WTC11 (cell line): ENCODE data around the gene C1QBP. TPM values are rescaled to one million over a fixed set of nuclear protein-coding genes. Genes with fewer than 3 reads are reported as not detected.

Experiments used
- ATAC-seq: fragments of 200-7000 bp; cut with Tn5 transposase; 2 replicates; pipeline ENCODE4 v1.10.0; 2021; ENCODE audit warnings: mild to moderate bottlenecking, moderate library complexity
- CTCF ChIA-PET: fragments of 300-600 bp; sonication (Branson Sonifier 250); formaldehyde crosslinking; loops from one replicate; lab custom pipeline; 2021; ENCODE audit warnings: antibody characterized with exemption; lab: Charles Lee
- POLR2A ChIA-PET: fragments of 350-600 bp; sonication (Branson Sonifier 250); formaldehyde crosslinking; loops from one replicate; lab custom pipeline; 2021; ENCODE audit warnings: antibody characterized with exemption; lab: Charles Lee
- DNase-seq: peaks from one replicate; pipeline ENCODE4 v3.0.0; 2021; ENCODE audit warnings: low spot score
- H3K27ac Mint-ChIP-seq: 2 replicates; pipeline ENCODE4 v1.8.0; 2021; ENCODE audit warnings: mixed read lengths
- H3K27me3 Mint-ChIP-seq: 2 replicates; pipeline ENCODE4 v1.8.0; 2021; ENCODE audit warnings: low read depth, mild to moderate bottlenecking, moderate library complexity, mixed read lengths
- H3K36me3 Mint-ChIP-seq: 2 replicates; pipeline ENCODE4 v1.8.0; 2021; ENCODE audit warnings: mixed read lengths
- H3K4me1 Mint-ChIP-seq: 2 replicates; pipeline ENCODE4 v1.8.0; 2022; ENCODE audit warnings: mixed read lengths
- H3K4me3 Mint-ChIP-seq: 2 replicates; pipeline ENCODE4 v1.8.0; 2021; ENCODE audit warnings: mild to moderate bottlenecking, moderate library complexity, mixed read lengths
- H3K9me3 Mint-ChIP-seq: 2 replicates; pipeline ENCODE4 v1.8.0; 2021; ENCODE audit warnings: mixed read lengths
- CREB1 ChIP-seq: sonication (generic); formaldehyde crosslinking; IDR thresholded peaks from 2 replicates; pipeline ENCODE4 v1.8.0; 2023; ENCODE audit warnings: mild to moderate bottlenecking, missing genetic modification reagents
- FOXP1 ChIP-seq: sonication (generic); formaldehyde crosslinking; IDR thresholded peaks from 2 replicates; pipeline ENCODE4 v1.8.0; 2022; ENCODE audit warnings: missing genetic modification reagents, mild to moderate bottlenecking, moderate library complexity, borderline replicate concordance
- IRF2 ChIP-seq: sonication (generic); formaldehyde crosslinking; IDR thresholded peaks from 2 replicates; pipeline ENCODE4 v1.8.0; 2022; ENCODE audit warnings: low read depth, missing genetic modification reagents, borderline replicate concordance
- MYBL2 ChIP-seq: sonication (generic); formaldehyde crosslinking; IDR thresholded peaks from 2 replicates; pipeline ENCODE4 v1.8.1; 2023; ENCODE audit warnings: mild to moderate bottlenecking, moderate library complexity, missing genetic modification reagents
- NR1H2 ChIP-seq: sonication (generic); formaldehyde crosslinking; IDR thresholded peaks from 2 replicates; pipeline ENCODE4 v1.9.0; 2021; ENCODE audit warnings: mild to moderate bottlenecking, moderate library complexity, missing genetic modification reagents
- NR2C2 ChIP-seq: sonication (generic); formaldehyde crosslinking; IDR thresholded peaks from 2 replicates; pipeline ENCODE4 v1.8.0; 2022; ENCODE audit warnings: mild to moderate bottlenecking, missing genetic modification reagents
- RORB ChIP-seq: fragments of 250-450 bp; sonication (Bioruptor Pico); IDR thresholded peaks from 2 replicates; pipeline ENCODE4 v1.9.0; 2021; ENCODE audit warnings: mild to moderate bottlenecking
- SMAD3 ChIP-seq: sonication (generic); formaldehyde crosslinking; IDR thresholded peaks from 2 replicates; pipeline ENCODE4 v1.8.0; 2022; ENCODE audit warnings: missing genetic modification reagents, mild to moderate bottlenecking, borderline replicate concordance
- TEAD4 ChIP-seq: sonication (generic); formaldehyde crosslinking; IDR thresholded peaks from 2 replicates; pipeline ENCODE4 v1.8.0; 2022; ENCODE audit warnings: mild to moderate bottlenecking, missing genetic modification reagents
- ZBTB21 ChIP-seq: sonication (generic); formaldehyde crosslinking; IDR thresholded peaks from 2 replicates; pipeline ENCODE4 v1.8.1; 2023; ENCODE audit warnings: mild to moderate bottlenecking, missing genetic modification reagents, borderline replicate concordance
- ZNF671 ChIP-seq: fragments of 250-450 bp; sonication (Bioruptor Pico); IDR thresholded peaks from 2 replicates; pipeline ENCODE4 v1.8.0; 2021; ENCODE audit warnings: mild to moderate bottlenecking
- total RNA-seq: library from RNA; stranded (reverse); gene quantifications from 3 replicates; pipeline ENCODE4 v1.2.3, GENCODE V29; 2021
- TF ChIP-seq, protein P1 (sequence below): sonication (generic); formaldehyde crosslinking; IDR thresholded peaks from 2 replicates; pipeline ENCODE4 v1.8.0; 2023; ENCODE audit warnings: missing genetic modification reagents, mild to moderate bottlenecking, borderline replicate concordance
- TF ChIP-seq, protein P2 (sequence below): fragments of 200-600 bp; IDR thresholded peaks from 2 replicates; pipeline ENCODE4 v1.8.0; 2022; ENCODE audit warnings: antibody characterized with exemption
- TF ChIP-seq, protein P3 (sequence below): fragments of 250-450 bp; sonication (Bioruptor Pico); IDR thresholded peaks from 2 replicates; pipeline ENCODE4 v1.9.0; 2021; ENCODE audit warnings: moderate library complexity, mild to moderate bottlenecking, inconsistent platforms, borderline replicate concordance
- TF ChIP-seq, protein P4 (sequence below): sonication (generic); formaldehyde crosslinking; IDR thresholded peaks from 2 replicates; pipeline ENCODE4 v1.8.1; 2022; ENCODE audit warnings: low read depth, missing genetic modification reagents, borderline replicate concordance
- TF ChIP-seq, protein P5 (sequence below): sonication (generic); formaldehyde crosslinking; IDR thresholded peaks from 2 replicates; pipeline ENCODE4 v1.8.1; 2023; ENCODE audit warnings: mild to moderate bottlenecking, missing genetic modification reagents, borderline replicate concordance
- TF ChIP-seq, protein P6 (sequence below): fragments of 250-450 bp; sonication (Bioruptor Pico); IDR thresholded peaks from 2 replicates; pipeline ENCODE4 v1.9.0; 2021; ENCODE audit warnings: mild to moderate bottlenecking
- TF ChIP-seq, protein P7 (sequence below): sonication (generic); formaldehyde crosslinking; IDR thresholded peaks from 2 replicates; pipeline ENCODE4 v1.8.1; 2023; ENCODE audit warnings: mild to moderate bottlenecking, missing genetic modification reagents, moderate library complexity
- TF ChIP-seq, protein P8 (sequence below): fragments of 250-450 bp; sonication (Bioruptor Pico); conservative IDR thresholded peaks from 2 replicates; pipeline ENCODE4 v1.9.0; 2021; ENCODE audit warnings: mild to moderate bottlenecking

Gene C1QBP
- total RNA-seq, 1 experiment from 2014 or later = 429 TPM

DNA sequence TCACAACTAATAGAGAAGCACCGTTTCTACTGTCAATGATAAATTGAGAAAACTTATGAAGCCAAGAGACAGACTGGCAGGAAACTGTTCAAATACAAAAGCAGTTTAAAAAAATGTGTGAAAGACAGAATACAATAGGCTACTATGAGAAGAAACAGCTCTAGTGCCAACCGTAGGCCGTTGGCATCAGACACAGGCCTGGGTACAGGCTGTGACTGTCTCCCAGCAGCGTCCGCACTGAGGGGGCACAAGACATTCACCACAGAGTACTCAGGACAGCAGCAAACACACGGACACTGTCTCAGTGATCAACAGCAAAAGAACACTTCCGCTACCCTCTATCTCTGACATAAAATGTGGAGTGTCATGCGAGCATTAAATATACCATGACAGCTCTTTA lies 7.8 kb upstream of the C1QBP start:
- CTCF ChIA-PET = interaction anchor here (2.9 kb wide), 1 partner anchor 7 kb away, joined by 16 read pairs; the partner anchor contains the start of gene C1QBP
- TF ChIP-seq, protein P1, sequence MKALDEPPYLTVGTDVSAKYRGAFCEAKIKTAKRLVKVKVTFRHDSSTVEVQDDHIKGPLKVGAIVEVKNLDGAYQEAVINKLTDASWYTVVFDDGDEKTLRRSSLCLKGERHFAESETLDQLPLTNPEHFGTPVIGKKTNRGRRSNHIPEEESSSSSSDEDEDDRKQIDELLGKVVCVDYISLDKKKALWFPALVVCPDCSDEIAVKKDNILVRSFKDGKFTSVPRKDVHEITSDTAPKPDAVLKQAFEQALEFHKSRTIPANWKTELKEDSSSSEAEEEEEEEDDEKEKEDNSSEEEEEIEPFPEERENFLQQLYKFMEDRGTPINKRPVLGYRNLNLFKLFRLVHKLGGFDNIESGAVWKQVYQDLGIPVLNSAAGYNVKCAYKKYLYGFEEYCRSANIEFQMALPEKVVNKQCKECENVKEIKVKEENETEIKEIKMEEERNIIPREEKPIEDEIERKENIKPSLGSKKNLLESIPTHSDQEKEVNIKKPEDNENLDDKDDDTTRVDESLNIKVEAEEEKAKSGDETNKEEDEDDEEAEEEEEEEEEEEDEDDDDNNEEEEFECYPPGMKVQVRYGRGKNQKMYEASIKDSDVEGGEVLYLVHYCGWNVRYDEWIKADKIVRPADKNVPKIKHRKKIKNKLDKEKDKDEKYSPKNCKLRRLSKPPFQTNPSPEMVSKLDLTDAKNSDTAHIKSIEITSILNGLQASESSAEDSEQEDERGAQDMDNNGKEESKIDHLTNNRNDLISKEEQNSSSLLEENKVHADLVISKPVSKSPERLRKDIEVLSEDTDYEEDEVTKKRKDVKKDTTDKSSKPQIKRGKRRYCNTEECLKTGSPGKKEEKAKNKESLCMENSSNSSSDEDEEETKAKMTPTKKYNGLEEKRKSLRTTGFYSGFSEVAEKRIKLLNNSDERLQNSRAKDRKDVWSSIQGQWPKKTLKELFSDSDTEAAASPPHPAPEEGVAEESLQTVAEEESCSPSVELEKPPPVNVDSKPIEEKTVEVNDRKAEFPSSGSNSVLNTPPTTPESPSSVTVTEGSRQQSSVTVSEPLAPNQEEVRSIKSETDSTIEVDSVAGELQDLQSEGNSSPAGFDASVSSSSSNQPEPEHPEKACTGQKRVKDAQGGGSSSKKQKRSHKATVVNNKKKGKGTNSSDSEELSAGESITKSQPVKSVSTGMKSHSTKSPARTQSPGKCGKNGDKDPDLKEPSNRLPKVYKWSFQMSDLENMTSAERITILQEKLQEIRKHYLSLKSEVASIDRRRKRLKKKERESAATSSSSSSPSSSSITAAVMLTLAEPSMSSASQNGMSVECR (CRISPR knock-in tag) = no peak
- TF ChIP-seq, protein P2, sequence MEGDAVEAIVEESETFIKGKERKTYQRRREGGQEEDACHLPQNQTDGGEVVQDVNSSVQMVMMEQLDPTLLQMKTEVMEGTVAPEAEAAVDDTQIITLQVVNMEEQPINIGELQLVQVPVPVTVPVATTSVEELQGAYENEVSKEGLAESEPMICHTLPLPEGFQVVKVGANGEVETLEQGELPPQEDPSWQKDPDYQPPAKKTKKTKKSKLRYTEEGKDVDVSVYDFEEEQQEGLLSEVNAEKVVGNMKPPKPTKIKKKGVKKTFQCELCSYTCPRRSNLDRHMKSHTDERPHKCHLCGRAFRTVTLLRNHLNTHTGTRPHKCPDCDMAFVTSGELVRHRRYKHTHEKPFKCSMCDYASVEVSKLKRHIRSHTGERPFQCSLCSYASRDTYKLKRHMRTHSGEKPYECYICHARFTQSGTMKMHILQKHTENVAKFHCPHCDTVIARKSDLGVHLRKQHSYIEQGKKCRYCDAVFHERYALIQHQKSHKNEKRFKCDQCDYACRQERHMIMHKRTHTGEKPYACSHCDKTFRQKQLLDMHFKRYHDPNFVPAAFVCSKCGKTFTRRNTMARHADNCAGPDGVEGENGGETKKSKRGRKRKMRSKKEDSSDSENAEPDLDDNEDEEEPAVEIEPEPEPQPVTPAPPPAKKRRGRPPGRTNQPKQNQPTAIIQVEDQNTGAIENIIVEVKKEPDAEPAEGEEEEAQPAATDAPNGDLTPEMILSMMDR = no peak
- TF ChIP-seq, protein P3, sequence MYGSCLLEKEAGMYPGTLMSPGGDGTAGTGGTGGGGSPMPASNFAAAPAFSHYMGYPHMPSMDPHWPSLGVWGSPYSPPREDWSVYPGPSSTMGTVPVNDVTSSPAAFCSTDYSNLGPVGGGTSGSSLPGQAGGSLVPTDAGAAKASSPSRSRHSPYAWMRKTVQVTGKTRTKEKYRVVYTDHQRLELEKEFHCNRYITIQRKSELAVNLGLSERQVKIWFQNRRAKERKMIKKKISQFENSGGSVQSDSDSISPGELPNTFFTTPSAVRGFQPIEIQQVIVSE (CRISPR knock-in tag) = no peak
- TF ChIP-seq NR1H2 (CRISPR knock-in tag) (no peak), MYBL2 (CRISPR knock-in tag) (no peak), FOXP1 (CRISPR knock-in tag) (no peak), ZNF671 (CRISPR knock-in tag) (no peak)
- TF ChIP-seq, protein P4, sequence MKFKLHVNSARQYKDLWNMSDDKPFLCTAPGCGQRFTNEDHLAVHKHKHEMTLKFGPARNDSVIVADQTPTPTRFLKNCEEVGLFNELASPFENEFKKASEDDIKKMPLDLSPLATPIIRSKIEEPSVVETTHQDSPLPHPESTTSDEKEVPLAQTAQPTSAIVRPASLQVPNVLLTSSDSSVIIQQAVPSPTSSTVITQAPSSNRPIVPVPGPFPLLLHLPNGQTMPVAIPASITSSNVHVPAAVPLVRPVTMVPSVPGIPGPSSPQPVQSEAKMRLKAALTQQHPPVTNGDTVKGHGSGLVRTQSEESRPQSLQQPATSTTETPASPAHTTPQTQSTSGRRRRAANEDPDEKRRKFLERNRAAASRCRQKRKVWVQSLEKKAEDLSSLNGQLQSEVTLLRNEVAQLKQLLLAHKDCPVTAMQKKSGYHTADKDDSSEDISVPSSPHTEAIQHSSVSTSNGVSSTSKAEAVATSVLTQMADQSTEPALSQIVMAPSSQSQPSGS (CRISPR knock-in tag) = no peak
- TF ChIP-seq, protein P5, sequence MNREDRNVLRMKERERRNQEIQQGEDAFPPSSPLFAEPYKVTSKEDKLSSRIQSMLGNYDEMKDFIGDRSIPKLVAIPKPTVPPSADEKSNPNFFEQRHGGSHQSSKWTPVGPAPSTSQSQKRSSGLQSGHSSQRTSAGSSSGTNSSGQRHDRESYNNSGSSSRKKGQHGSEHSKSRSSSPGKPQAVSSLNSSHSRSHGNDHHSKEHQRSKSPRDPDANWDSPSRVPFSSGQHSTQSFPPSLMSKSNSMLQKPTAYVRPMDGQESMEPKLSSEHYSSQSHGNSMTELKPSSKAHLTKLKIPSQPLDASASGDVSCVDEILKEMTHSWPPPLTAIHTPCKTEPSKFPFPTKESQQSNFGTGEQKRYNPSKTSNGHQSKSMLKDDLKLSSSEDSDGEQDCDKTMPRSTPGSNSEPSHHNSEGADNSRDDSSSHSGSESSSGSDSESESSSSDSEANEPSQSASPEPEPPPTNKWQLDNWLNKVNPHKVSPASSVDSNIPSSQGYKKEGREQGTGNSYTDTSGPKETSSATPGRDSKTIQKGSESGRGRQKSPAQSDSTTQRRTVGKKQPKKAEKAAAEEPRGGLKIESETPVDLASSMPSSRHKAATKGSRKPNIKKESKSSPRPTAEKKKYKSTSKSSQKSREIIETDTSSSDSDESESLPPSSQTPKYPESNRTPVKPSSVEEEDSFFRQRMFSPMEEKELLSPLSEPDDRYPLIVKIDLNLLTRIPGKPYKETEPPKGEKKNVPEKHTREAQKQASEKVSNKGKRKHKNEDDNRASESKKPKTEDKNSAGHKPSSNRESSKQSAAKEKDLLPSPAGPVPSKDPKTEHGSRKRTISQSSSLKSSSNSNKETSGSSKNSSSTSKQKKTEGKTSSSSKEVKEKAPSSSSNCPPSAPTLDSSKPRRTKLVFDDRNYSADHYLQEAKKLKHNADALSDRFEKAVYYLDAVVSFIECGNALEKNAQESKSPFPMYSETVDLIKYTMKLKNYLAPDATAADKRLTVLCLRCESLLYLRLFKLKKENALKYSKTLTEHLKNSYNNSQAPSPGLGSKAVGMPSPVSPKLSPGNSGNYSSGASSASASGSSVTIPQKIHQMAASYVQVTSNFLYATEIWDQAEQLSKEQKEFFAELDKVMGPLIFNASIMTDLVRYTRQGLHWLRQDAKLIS = no peak
- TF ChIP-seq, all 79 proteins: peak for 0
- DNase-seq = no peak
- Mint-ChIP-seq H3K9me3 (no peaks in the 10 kb centered on the region), H3K36me3 (peaks cover 78% of the 10 kb centered on the region), H3K27me3 (no peaks in the 10 kb centered on the region), H3K4me1 (no peaks in the 10 kb centered on the region), H3K4me3 (no peak overlapping the region), H3K27ac (no peak overlapping the region)
- ATAC-seq = no peak
- POLR2A ChIA-PET = no interaction called here

DNA sequence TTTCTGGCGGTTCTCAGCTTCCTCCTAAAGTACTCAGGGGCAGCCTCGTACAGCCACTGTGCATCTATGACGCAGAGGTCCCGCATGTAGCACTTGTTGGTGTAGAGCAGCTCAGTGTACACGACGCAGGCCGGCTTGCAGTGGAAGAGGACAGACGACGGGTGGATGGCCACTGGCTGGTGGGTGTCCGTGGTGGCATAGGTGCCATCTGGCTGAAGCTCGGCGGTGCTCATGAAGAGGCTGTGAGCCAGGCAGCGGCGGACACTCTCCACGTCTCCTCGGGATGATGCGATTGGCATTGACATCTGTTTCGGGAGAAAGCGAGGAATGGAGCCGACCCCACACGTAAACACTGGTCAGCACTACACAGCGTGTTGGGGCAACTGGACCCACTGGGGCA lies 5.3 kb upstream of the C1QBP start:
- DNase-seq (no peak), ATAC-seq (no peak)
- no peaks in the 10 kb centered on the region for H3K27me3 Mint-ChIP-seq
- CTCF ChIA-PET = interaction anchor here (0.6 kb wide), 1 partner anchor 18 kb away, joined by 3 read pairs; no protein-coding TSS in a partner anchor
- peaks cover 7% of the 10 kb centered on the region; the same call in 1 of the 2 replicates for H3K4me1 Mint-ChIP-seq
- no peak overlapping the region for H3K4me3 Mint-ChIP-seq
- no peaks in the 10 kb centered on the region for H3K9me3 Mint-ChIP-seq
- peaks cover 55% of the 10 kb centered on the region for H3K36me3 Mint-ChIP-seq
- H3K27ac Mint-ChIP-seq = no peak overlapping the region
- POLR2A ChIA-PET = interaction anchor here (0.7 kb wide), 1 partner anchor 24 kb away, joined by 3 read pairs; the partner anchor contains the start of gene RPAIN
- TF ChIP-seq RORB (CRISPR knock-in tag) (no peak), IRF2 (CRISPR knock-in tag) (no peak), ZBTB21 (CRISPR knock-in tag) (no peak), CREB1 (CRISPR knock-in tag) (no peak), NR2C2 (CRISPR knock-in tag) (no peak), SMAD3 (CRISPR knock-in tag) (no peak), TEAD4 (no peak)
- TF ChIP-seq, protein P6, sequence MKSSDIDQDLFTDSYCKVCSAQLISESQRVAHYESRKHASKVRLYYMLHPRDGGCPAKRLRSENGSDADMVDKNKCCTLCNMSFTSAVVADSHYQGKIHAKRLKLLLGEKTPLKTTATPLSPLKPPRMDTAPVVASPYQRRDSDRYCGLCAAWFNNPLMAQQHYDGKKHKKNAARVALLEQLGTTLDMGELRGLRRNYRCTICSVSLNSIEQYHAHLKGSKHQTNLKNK (CRISPR knock-in tag) = no peak
- TF ChIP-seq, protein P7, sequence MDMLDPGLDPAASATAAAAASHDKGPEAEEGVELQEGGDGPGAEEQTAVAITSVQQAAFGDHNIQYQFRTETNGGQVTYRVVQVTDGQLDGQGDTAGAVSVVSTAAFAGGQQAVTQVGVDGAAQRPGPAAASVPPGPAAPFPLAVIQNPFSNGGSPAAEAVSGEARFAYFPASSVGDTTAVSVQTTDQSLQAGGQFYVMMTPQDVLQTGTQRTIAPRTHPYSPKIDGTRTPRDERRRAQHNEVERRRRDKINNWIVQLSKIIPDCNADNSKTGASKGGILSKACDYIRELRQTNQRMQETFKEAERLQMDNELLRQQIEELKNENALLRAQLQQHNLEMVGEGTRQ (CRISPR knock-in tag) = no peak
- TF ChIP-seq, protein P8, sequence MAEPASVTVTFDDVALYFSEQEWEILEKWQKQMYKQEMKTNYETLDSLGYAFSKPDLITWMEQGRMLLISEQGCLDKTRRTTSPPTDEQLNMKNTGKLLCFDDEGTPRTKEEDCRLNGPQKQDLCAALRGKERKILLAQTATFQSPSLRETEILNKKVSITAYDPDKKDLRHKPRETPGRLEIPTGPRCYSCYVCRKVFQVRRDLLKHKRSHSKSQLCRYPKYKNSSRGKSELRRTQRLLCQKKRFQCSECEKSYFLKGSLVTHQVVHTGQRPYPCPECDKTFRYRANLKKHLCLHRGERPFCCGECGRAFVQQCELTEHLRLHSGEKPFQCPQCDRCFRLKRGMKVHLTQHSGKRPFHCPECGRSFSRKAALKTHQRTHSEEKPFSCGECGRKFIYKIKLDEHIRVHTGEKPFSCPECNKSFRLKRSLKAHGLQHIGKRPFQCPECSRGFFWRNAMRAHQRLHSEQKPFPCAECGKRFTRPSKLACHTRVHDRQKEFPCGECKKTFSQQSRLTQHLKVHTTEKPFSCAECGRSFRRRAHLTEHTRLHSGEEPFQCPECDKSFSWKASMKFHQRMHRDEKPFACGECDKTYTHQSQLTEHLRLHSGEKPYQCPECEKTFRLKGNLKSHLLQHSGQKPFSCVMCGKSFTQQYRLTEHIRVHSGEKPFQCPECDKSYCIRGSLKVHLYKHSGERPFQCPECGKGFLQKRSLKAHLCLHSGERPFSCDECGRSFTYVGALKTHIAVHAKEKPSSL (CRISPR knock-in tag) = no peak
